NCI-H2196 treated with DMSO at 0.1 percent for 48 hours (cell line): ENCODE results near the gene PRAME.
"Not testable (repeated sequence)": the region's sequence is repeated elsewhere in the genome, so short reads cannot be mapped to it uniquely, and the experiment has no call there.

Experiments
- DNase-seq: peaks from one replicate; lab custom pipeline; 2025; ENCODE audit not compliant: unreplicated experiment; lab: John Stamatoyannopoulos, UW

The PRAME gene

DNA sequence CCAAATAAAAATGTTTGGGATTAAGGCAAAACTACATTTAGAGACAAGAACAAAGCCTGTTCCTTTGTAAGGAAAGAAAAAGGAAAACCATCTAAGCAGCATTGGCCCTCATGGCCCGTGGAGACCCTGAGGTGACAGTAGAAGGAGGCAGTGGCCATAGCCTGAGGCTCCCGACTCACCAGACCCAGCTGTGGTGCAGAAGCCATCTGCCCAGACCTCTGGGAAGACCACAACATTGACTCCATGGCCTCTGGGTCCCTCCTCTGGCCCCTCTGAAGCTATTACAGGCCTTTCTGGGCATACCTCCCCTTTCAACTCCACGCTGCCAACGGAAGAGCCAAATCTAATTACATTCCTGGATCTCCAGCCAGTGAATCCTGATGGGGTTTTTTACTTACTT is 6.4 kb downstream of the PRAME start:
- no peak for DNase-seq

DNA sequence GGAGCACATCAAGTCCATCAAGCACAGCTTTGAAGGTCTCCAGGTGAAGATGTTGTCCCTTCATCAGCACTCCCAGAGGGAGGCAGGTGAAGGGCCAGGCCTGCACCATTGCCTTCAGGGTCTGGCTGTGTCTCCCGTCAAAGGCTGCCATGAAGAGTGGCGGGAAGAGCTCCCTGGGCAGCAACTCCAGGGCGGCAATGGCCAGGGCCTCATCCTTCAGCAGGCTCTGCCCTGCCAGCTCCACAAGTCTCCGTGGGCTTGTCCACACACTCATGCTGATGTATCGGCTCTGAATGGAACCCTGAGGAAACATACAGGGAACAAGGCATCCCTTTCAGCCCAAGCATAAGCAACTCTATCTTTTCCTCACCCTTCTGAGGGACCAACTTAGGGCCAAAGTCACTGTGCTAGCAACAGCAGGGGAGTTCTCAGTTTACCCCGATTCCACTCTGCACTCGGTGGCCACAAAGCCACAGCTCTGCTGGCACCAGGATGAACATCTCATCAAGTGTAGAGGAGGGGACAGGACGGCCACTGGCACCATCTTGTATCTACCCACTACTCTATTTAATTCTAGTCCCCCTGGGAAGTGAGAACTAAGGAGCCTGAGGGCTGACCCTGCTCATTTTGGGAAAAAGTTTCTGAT is 8.2 kb downstream of the PRAME start:
- DNase-seq, result no peak

DNA sequence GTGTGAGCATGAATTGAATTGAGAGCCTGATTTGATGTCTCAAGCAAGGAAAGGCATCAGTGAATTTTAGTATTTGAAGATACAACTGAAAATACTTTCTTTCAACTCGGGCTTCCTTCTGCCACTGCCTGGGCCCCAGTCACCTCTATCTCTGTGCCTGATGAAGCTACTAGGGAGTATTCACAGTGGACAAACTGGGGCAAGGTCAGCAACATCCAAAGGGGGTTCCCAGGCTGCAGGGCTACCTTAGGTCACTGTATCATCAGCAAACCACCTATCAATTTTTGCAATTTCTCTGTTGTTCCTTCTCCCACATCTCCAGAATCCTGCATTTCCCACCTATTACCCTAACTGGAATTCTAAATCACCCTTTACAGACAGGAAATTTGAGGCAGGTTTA is 10.2 kb downstream of the PRAME start:
- DNase-seq, result no peak

DNA sequence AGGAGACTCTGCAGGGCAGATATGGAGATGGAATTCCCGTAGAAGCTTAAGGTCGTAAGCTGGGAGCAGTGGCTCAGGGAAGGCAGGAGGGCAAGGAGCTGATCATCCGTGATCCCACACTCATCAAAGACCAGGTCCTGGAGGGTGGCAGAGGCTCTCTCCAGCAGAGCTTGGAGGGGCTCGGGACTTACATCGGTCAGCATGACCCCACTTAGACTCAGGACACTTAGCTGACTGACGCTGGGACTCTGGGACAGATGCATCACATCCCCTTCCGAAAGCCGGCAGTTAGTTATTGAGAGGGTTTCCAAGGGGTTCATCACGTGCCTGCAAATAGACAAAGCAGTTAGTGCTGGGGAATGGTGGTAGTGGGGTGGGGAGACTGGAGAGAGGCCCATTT is 10.7 kb downstream of the PRAME start:
- DNase-seq, result no peak

DNA sequence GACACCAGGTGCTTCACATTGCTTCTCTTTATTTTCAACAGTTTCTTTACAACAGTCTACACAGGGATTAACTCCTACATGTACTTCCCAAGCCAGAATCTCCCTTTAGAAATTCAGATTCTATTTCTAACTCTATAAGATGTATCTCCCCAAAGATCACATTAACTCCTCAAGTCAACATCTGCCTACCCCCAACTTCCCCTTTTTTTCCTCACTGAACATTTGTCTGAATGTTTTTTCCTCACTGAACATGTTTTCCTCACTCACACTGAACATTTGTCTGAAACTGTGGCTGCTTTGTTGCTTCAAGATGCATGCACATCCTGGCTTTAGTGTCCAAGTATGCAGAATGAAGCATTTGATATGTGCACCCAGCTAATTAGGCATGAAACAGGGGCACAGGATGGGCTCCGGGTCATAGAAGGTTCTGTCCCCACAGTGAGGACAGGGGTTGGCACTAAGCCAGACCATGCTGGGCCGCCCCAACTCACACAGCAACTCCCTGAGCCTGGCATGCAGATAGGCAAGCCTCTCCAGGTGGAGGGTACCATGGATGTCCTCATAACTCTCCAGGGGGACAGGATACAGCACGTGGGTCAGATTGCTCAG is 11.3 kb downstream of the PRAME start:
- no peak for DNase-seq

DNA sequence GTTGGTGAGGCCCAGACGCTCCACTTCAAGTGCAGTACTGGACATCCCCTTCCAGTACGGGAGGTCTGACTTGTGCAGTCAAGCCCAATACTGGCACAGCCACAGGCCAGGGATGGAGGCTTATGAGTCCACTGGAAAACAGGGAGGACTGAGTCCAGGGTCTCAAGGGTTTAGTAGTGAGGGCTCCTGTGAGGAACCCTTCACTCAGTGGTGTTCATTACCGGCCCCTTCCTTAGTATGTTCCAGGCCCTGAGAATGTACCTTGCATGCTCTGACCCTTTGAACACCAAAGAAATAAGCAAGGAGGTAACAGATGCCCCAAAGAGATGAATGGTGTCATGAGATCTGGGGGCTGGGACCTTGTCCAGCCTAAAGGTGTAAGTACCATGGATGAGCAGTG is 11.8 kb downstream of the PRAME start:
- DNase-seq, result no peak

DNA sequence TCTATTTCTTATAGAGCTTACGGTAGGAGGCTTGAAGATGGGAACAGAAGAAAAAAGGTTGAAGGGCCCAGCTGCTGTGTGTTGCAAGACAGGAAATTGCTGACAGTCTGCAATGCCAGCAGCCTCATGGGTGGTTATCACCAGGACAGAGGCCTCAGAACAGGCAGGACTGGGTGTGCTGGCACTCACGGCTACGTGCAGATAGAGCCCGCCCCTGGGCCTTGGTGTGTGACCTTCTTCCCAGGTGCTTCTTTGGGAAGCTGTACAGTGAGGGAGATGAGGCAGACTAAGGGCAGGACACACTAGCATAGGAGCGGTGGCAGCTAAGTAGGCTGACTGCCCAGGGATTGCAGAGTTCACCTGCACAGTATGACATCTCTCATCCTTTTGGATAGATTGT is 12.6 kb downstream of the PRAME start:
- no peak for DNase-seq

DNA sequence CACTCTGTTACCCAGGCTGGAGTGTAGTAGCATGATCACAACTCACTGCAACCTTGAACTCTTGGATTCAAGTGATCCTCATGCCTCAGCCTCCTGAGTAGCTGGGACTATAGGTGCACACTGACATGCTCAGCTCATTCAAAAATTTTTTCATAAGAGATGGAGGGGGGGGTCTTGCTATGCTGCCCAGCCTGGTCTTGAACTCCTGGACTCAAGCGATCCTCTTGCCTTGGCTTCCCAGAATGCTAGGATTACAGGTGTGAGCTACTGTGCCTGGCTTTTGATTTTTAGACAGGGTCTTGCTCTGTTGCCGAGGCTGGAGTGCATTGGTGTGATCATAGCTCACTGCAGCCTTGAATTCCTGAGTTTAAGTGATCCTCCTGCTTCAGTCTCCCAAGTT is 14.0 kb downstream of the PRAME start:
- DNase-seq, result no peak

DNA sequence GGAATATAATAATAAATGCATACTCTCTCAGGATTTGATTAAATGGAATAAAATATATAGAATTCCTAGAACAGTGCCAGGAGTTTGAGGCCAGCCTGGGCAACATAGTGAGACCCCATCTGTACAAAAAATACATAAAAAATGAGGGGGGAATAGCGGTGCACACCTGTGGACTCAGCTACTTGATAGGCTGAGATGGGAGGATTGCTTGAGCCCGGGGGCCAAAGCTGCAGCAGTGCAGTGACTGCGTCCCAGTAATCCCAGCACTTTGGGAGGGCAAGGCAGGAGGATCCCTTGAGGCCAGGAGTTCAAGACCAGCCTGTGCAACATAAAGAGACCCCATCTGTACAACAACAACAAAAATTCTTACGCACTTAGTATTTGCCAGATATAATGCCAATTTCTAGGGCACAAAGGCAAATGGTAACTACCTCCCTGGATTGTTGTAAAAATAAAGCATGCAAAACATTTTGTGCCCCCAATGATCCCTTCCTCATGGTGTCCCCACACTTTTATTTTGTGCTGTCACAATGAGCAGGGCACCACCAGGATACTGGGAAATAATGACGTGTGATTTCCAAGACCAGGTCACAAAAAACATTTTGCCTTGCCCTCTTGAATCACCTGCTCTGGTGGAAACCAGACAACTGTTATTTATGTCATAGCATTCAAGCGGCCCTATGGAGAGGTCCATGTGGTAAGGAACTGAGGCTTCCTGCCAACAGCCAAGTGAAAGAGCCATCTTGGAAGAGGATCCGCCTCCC is 20.7 kb downstream of the PRAME start:
- no peak for DNase-seq

DNA sequence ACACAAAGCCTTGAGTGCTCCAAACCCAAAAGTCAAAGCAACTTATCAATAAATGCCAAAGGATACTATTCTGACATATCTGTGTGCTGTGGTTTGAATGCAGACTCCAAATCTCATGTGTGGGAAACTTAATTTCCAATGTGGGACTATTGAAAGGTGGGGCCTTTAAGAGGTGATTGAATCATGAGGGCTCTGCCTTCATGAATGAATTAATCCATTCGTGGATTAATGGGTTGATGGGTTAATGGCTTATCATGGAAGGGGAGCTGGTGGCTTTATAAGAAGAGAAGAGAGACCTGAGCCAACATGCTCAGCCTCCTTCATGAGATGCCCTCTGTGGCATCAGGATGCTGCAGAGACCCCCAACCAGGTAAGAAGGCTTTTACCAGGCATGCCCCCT is 22.1 kb downstream of the PRAME start:
- DNase-seq, result no peak

DNA sequence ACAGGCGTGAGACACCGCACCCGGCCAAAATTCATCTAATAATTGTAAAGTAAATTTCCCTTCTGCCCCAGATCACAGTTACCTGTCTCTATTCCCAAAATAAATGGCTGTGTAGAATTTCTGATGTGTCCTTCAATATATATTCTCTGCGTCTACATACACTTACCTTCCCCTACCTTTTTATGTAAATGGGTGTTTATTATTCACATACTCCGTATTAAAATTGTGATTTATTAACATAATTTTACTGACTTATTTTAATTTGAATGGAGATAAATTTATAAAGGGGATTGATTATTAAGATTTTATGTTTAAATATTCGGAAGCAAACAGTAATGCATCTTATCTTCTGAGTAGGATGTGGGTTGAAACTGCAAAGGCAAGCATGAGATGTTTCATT is 22.6 kb downstream of the PRAME start:
- DNase-seq, result no peak

DNA sequence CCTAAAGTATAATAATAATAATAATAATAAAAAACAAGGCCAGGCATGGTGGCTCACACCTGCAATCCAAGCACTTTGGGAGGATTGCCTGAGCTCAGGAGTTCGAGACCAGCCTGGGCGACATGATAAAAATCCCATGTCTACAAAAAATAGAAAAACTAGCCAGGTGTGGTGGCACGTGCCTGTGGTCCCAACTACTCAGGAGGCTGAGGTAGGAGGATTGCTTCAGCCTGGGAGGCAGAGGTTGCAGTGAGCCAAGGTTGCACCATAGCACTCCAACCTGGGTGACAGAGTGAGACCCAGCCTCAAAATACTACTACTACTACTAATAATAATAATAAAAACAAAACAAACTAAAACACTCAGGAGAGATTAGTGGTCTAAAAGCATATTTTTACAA is 23.4 kb downstream of the PRAME start:
- no peak for DNase-seq

DNA sequence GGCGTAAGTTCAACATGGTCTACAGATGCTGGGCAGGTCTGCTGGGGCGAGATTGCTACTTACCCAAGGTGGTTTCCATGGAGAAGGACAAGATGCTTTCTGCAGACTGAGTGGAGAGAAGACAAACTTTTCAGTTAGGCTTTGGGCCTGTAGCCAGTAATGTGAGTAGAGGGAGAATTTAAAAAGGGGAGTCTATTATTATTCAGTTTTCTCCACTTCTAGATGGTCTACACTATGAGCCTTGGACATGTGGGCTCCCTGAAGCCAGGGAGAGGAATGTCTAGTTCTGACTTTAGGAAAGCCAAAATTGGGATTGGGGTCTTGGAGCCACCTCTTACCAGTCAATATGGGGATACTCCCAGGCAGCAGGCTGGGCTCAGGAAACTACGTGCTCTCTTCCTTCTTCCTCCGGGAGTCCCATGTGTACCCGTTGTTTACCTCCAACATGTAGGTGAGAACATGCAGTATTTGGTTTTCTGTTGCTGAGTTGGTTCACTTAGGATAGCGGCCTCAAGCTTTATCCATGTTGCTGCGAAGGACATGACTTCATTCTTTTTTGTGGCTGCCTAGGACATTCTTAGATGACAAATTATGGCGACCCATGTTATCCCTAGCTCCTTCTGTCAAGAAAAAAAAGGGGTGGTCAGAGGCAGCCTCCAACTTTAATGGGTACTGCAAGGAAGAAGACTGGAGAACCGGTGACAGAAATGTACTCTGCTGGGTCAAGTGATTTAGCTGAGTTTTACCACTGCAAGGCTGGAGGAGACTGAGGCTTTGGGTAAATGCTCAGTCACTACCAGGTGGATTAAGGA is 24.3 kb downstream of the PRAME start:
- DNase-seq, result no peak

DNA sequence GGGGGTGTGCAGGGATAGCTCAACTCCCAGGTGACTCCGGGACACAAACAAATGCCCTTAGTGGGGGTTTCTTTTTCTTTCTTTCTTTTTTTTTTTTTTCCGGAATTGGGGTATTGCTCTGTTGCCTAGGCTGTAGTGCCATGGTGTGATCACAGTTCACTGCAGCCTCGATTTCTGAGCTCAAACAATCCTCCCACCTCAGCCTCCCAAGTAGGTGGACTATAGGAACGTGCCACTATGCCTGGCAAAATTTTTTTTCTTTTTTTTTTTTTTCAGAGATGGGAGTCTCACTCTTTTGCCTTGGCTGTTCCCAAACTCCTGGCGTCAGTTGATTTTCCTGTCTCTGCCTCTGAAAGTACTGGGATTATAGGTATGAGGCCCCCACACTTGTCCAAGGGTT is 25.2 kb downstream of the PRAME start:
- DNase-seq, result no peak

DNA sequence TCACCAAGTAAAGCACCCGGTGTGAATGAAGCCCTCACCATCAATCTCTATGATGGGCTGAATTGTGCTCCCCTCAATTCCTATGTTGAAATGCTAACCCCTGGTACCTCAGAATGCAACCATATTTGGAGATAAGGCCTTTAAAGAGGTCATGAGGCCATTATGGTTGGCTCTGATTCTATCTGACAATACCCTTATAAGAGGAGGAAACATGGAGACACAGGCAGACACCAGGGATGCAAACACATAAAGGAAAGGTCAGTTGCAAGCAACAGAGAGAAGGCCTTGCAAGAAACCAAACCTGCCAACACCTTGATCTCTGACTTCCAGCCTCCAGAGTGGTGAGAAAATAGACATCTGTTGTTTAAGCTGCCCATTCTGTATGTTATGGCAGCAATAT is 25.6 kb downstream of the PRAME start:
- DNase-seq, result no peak

DNA sequence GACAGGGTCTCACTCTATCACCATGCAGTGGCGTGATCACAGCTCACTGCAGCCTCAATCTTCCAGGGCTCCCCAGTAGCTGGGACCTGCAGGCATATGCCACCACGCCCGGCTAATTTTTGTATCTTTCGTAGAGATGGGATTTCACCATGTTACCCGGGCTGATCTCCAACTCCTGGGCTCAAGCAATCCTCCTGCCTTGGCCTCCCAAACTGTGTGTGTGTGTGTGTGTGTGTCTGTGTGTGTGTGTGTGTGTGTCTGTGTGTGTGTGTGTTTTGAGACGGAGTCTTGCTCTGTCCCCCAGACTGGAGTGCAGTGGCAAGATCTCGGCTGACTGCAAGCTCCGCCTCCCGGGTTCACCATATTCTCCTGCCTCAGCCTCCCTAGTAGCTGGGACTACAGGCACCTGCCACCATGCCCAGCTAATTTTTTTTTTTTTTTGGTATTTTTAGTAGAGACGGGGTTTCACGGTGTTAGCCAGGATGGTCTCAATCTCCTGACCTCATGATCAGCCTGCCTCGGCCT is 26.5 kb downstream of the PRAME start:
- DNase-seq, result not testable (repeated sequence)

DNA sequence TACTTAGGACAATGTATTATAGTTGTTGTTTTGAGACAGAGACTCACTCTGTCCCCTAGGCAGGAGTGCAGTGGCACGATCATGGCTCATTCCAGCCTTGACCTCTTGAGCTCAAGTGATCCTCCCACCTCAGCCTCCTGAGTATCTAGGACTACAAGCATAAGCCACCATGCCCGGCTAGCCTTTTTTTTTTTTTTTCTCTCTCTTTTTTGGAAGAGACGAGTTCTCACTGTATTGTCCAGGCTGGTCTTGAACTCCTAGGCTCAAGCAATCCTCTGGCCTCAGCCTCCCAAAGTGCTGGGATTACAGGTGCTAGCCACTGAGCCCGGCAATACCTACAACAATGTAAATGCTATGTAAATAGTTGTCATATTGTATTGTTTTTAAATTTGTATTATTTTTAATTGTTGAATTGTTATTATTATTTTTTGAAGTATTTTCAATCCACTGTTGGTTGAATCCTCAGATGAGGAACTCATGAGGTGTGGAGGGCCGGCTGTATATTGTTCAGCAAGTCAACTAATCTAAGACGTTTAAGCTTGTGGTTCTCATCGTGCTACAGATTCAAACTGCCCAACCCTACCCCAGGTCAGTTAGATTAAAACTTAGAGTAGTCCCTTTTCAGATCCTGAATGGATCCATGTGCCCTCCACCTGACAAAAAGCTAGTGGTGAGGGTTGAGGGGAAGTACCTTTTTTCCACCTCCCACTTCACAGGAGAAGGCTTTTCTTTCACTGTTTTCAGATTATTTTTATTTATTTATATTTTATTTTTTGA is 27.1 kb downstream of the PRAME start:
- DNase-seq, result no peak

DNA sequence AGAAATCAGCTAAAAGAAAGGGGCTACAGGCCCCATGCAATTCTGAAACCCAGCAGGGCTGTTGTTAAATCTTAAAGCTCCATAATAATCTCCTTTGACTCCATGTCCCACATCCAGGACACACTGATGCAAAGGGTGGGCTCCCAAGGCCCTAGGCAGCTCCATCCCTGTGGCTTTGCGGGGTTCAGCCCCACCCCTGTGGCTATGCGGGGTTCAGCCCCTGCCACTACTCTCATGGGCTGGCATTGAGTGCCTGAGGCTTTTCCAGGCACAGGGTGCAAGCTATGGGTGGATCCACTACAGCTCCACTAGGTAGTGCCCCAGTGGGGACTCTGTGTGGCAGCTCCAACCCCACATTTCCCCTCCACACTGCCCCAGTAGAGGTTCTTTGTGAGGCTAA is 30.3 kb downstream of the PRAME start:
- DNase-seq, result no peak

DNA sequence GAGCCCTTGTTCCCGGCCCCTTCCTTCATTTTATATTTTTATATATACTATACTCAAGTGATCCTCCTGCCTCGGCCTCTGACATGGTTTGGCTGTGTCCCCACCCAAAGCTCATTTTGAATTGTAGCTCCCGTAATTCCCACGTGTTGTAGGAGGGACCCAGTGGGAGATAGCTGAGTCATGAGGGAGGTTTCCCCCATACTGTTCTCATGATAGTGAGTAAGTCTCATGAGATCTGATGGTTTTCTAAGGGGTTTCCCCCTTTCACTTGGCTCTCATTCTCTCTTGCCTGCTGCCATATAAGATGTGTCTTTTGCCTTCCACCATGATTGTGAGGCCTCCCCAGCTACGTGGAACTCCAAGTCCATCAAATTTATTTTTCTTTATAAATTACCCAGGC is 31.8 kb downstream of the PRAME start:
- no peak for DNase-seq

DNA sequence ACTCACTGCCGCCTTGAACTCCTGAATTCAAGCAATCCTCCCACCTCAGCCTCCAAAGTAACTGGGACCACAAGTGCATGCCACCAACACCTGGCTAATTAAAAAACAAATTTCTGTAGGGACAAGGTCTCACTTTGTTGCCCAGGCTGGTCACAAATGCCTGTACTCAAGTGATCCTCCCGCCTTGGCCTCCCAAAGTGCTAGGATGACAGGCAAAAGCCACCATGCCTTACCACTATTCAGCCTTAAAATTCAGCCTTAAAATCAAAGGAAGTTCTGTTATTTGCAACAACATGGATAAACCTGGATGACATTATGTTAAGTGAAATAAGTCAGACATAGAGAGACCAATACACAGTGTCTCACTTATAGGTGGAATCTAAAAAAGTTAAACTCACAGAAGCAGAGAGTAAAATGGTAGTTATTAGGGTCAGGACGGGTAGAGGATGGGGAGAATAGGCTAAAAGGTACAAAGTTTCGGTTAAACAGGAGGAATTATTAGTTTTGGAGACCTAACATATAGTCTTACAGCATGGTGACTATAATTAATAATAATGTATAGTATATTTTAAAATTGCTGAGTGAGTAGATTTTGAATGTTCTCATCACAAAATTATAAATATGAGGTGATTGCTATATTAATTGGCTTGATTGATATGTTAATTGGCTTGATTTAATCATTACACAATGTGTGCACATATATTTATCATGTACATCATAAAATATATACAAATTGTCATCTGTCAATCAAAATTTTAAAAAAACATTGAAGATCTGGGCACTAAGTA is 32.7 kb downstream of the PRAME start:
- DNase-seq, result no peak
